HG02623 (cell line): Measurements from ENCODE around the gene COL6A2.
"Not testable (repeated sequence)": the region's sequence is repeated elsewhere in the genome, so short reads cannot be mapped to it uniquely, and the experiment has no call there.

Experiments used
- ATAC-seq: cut with Tn5 transposase; IDR thresholded peaks from one replicate; pipeline ENCODE4 v1.9.1; 2021; ENCODE audit warnings: moderate library complexity; ENCODE audit not compliant: unreplicated experiment

The COL6A2 gene

GRCh38 chr21:46168659-46169386, 70.9 kb downstream of the COL6A2 start:
- no peak for ATAC-seq

GRCh38 chr21:46170436-46171193, 72.7 kb downstream of the COL6A2 start:
- not testable (repeated sequence) for ATAC-seq

GRCh38 chr21:46171585-46171984, 73.7 kb downstream of the COL6A2 start:
- ATAC-seq: no peak

GRCh38 chr21:46171996-46172862, 74.3 kb downstream of the COL6A2 start:
- no peak for ATAC-seq

- no peak for ATAC-seq
These were observed 75.1 kb downstream of the COL6A2 start for GRCh38 chr21:46172863-46173528.

GRCh38 chr21:46173573-46173972, 75.7 kb downstream of the COL6A2 start:
- no peak for ATAC-seq

GRCh38 chr21:46176443-46177129, 78.7 kb downstream of the COL6A2 start:
- not testable (repeated sequence) for ATAC-seq

- ATAC-seq: no peak
These were observed 81.0 kb downstream of the COL6A2 start for GRCh38 chr21:46178961-46179360.
